HG03025 (cell line): ENCODE measurements around the gene TCEA2.

Source experiments
- ATAC-seq: cut with Tn5 transposase; IDR thresholded peaks from one replicate; pipeline ENCODE4 v1.9.1; 2021; ENCODE audit warnings: mild to moderate bottlenecking, moderate library complexity; ENCODE audit not compliant: unreplicated experiment, low FRiP score

Gene TCEA2

GRCh38 chr20:64035066-64035932 is 27.7 kb upstream of the TCEA2 start:
- no peak for ATAC-seq

GRCh38 chr20:64035933-64036345 is 27.1 kb upstream of the TCEA2 start, which contains the start of gene C20orf204:
C20orf204 (plus strand) TSS chr20:64036182; CDS start chr20:64036324, 142 bp downstream.
- no peak for ATAC-seq

GRCh38 chr20:64036346-64037198 is 26.4 kb upstream of the TCEA2 start:
- no peak for ATAC-seq

- no peak for ATAC-seq
Observed at GRCh38 chr20:64037199-64037497, 25.9 kb upstream of the TCEA2 start.

GRCh38 chr20:64037498-64038213 is 25.3 kb upstream of the TCEA2 start:
- ATAC-seq = no peak

GRCh38 chr20:64038224-64038564 is 24.8 kb upstream of the TCEA2 start:
- ATAC-seq = no peak

- no peak for ATAC-seq
Observed at GRCh38 chr20:64038565-64039292, 24.3 kb upstream of the TCEA2 start.

- ATAC-seq = no peak
Observed at GRCh38 chr20:64039293-64040160, 23.5 kb upstream of the TCEA2 start.

- ATAC-seq = no peak
Observed at GRCh38 chr20:64040231-64041039, 22.6 kb upstream of the TCEA2 start.

GRCh38 chr20:64041040-64041780 is 21.8 kb upstream of the TCEA2 start:
- no peak for ATAC-seq

- no peak for ATAC-seq
Observed at GRCh38 chr20:64041781-64042053, 21.3 kb upstream of the TCEA2 start.

- ATAC-seq = no peak
Observed at GRCh38 chr20:64042054-64042781, 20.8 kb upstream of the TCEA2 start.

- no peak for ATAC-seq
Observed at GRCh38 chr20:64043768-64044167, 19.2 kb upstream of the TCEA2 start.

GRCh38 chr20:64044484-64045247 is 18.3 kb upstream of the TCEA2 start:
- ATAC-seq = no peak

GRCh38 chr20:64045346-64046011 is 17.5 kb upstream of the TCEA2 start:
- ATAC-seq = no peak

- ATAC-seq = no peak
Observed at GRCh38 chr20:64047046-64047389, 16.0 kb upstream of the TCEA2 start.
